Measurements from ENCODE around the gene MKNK1.
A peak's percentile ranks its signal among the peaks of the same experiment; 100 is the strongest.
"Not testable (repeated sequence)": the region's sequence is repeated elsewhere in the genome, so short reads cannot be mapped to it uniquely, and the experiment has no call there.

Gene MKNK1

GRCh38 chr1:46603858-46604549, at the start of gene MKNK1:
TSS of gene MKNK1 (minus strand) at chr1:46604268. CDS start at chr1:46583327, 20,941 bp downstream.
- DNase-seq (ENCODE audit: low read depth), result peak; percentile 90

- no peak for DNase-seq (ENCODE audit: low read depth)
These were observed 49.4 kb upstream of the MKNK1 start for GRCh38 chr1:46653405-46653958.

- DNase-seq (ENCODE audit: low read depth), result no peak
These were observed 48.4 kb upstream of the MKNK1 start for GRCh38 chr1:46652321-46653100.

- DNase-seq (ENCODE audit: low read depth), result not testable (repeated sequence)
These were observed 47.1 kb upstream of the MKNK1 start for GRCh38 chr1:46651152-46651551.

- DNase-seq (ENCODE audit: low read depth), result no peak
These were observed 46.4 kb upstream of the MKNK1 start for GRCh38 chr1:46650491-46650890.

GRCh38 chr1:46649764-46650163, 45.7 kb upstream of the MKNK1 start:
- DNase-seq (ENCODE audit: low read depth), result no peak

- DNase-seq (ENCODE audit: low read depth), result no peak
These were observed 43.5 kb upstream of the MKNK1 start for GRCh38 chr1:46647611-46648010.

- no peak for DNase-seq (ENCODE audit: low read depth)
These were observed 42.8 kb upstream of the MKNK1 start for GRCh38 chr1:46646844-46647243.

- no peak for DNase-seq (ENCODE audit: low read depth)
These were observed 42.3 kb upstream of the MKNK1 start for GRCh38 chr1:46646331-46646730.

- no peak for DNase-seq (ENCODE audit: low read depth)
These were observed 41.7 kb upstream of the MKNK1 start for GRCh38 chr1:46645815-46646214.

- DNase-seq (ENCODE audit: low read depth), result peak; percentile 95
These were observed 39.3 kb upstream of the MKNK1 start for GRCh38 chr1:46643368-46643775.

GRCh38 chr1:46642115-46642680, 38.1 kb upstream of the MKNK1 start:
- no peak for DNase-seq (ENCODE audit: low read depth)

- no peak for DNase-seq (ENCODE audit: low read depth)
These were observed 35.5 kb upstream of the MKNK1 start for GRCh38 chr1:46639547-46639946.

- DNase-seq (ENCODE audit: low read depth), result no peak
These were observed 34.9 kb upstream of the MKNK1 start for GRCh38 chr1:46638921-46639320.

- DNase-seq (ENCODE audit: low read depth), result no peak
These were observed 33.5 kb upstream of the MKNK1 start for GRCh38 chr1:46637444-46638083.

- DNase-seq (ENCODE audit: low read depth), result no peak
These were observed 31.1 kb upstream of the MKNK1 start for GRCh38 chr1:46635205-46635604.

GRCh38 chr1:46630719-46631118, 26.7 kb upstream of the MKNK1 start:
- no peak for DNase-seq (ENCODE audit: low read depth)

- no peak for DNase-seq (ENCODE audit: low read depth)
These were observed 19.9 kb upstream of the MKNK1 start for GRCh38 chr1:46623743-46624644.

GRCh38 chr1:46622344-46622743, 18.3 kb upstream of the MKNK1 start:
- peak; percentile 85 for DNase-seq (ENCODE audit: low read depth)

- no peak for DNase-seq (ENCODE audit: low read depth)
These were observed 17.9 kb upstream of the MKNK1 start for GRCh38 chr1:46621930-46622329.

GRCh38 chr1:46619656-46620258, 15.7 kb upstream of the MKNK1 start:
- DNase-seq (ENCODE audit: low read depth), result no peak
